Spleen (tissue), 7 donors: Measurements from ENCODE around the gene RAB25.

Source experiments
- CTCF ChIP-seq, 11 experiments: fragments of 200-600 bp in 7 of 11; fragments of 450-650 bp in 4 of 11; sonication (generic) in 4 of 11; IDR thresholded peaks in 8 of 11; conservative IDR thresholded peaks in 3 of 11; 1 replicate in 7 of 11; 2 replicates in 4 of 11; pipeline versions ENCODE4 v1.4.0 to v1.8.0; 2016 to 2021; ENCODE audit warnings: antibody characterized with exemption in 11 of 11, inconsistent platforms in 4 of 11, mild to moderate bottlenecking in 1 of 11
- POLR2A ChIP-seq, 3 donors: fragments of 450-650 bp; IDR thresholded peaks; one replicate each; pipeline ENCODE4 v1.5.1; 2017; ENCODE audit warnings: antibody characterized with exemption in 3 of 3, mild to moderate bottlenecking in 1 of 3
- POLR2AphosphoS5 ChIP-seq, 3 donors: sonication (generic); formaldehyde crosslinking; IDR thresholded peaks; one replicate each; pipeline ENCODE4 v1.5.1; 2017; ENCODE audit warnings: antibody characterized with exemption in 3 of 3
- donor health status: DM: no; HTN: no; CAD: no; lungs with moderate emphysema.
- donor health status: DM: no; HTN: no; CAD: no.
- donor health status: DM: no; HTN: no; CAD: no.

GRCh38 chr1:156101880-156102279, 40.9 kb downstream of the RAB25 start:
- TF ChIP-seq CTCF (IDR thresholded peaks at IDR 0.05 in 8 of 11, conservative IDR thresholded peaks at IDR 0.05 in 3 of 11) (no peak), POLR2A (IDR thresholded peaks at IDR 0.05) (no peak), POLR2AphosphoS5 (IDR thresholded peaks at IDR 0.05) (no peak)
